ENCODE results near the gene THEMIS. TPM values are rescaled to one million over a fixed set of nuclear protein-coding genes. Genes with fewer than 3 reads are reported as not detected.

THEMIS gene
- total and polyA plus RNA-seq, 10 of the 15 experiments (the other 5 are each of a cell fraction or from before 2014, with no cell fraction given), result 0.06 to 1.5 (median 0.08) TPM; not detected in 6

DNA sequence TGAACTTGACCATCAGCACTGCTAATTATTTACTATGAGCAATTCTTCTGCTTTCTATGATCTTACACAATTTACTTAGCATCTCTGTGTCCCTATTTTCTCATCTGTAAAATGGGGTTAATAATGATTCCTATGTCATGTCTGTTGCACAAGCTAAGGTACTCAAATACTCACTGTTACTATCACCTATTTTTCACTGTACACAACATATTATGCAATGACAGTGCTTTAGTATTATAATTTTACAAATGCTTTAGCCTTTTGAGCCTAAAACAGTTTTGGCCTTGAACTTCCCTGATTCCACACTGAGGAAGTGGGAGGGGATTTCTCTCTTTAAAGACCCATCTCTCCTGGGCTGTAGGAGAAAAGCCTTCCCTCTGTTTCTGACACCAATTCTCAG lies 36.9 kb upstream of the THEMIS start:
- no peaks in the 10 kb centered on the region for H3K79me2 ChIP-seq (ENCODE audit: control insufficient read depth, insufficient read depth, low read length)
- no peak for TF ChIP-seq RAD51 (IDR thresholded peaks at IDR 0.05)
- H2AFZ ChIP-seq (ENCODE audit: control insufficient read depth, low read depth, low read length), result no peak overlapping the region
- POLR2A ChIA-PET, result no interaction called here
- no peak overlapping the region for H3K4me3 ChIP-seq
- DNase-seq (ENCODE audit: low read depth, low spot score) (no peak), FAIRE-seq (no peak), ATAC-seq (no peak)
- in situ Hi-C loops (cut with MboI), result no loop called here
- RAD21 ChIA-PET (ENCODE audit: unreplicated experiment), result no interaction called here
- no peaks in the 10 kb centered on the region for H3K27me3 ChIP-seq (replicated peaks in 1 of 2; ENCODE audit: control insufficient read depth in 2 of 2, insufficient read depth in 2 of 2, low read length in 1 of 2)
- SMC1A ChIA-PET (ENCODE audit: uncharacterized antibody, unreplicated experiment), result interaction anchor here (1.4 kb wide), 1 partner anchor 82 kb away, joined by 3 read pairs; no protein-coding TSS in a partner anchor
- H3K9me3 ChIP-seq (replicated peaks; ENCODE audit: control insufficient read depth, insufficient read depth, low read length), result no peaks in the 10 kb centered on the region; the same call in 2 of the 3 replicates
- intact Hi-C loops (cut with micrococcal nuclease; ENCODE audit: unreplicated experiment), result no loop called here
- no TSS peak for BruUV-seq (replicated peaks)
- CTCF ChIA-PET, result no interaction called here
- H3K4me1 ChIP-seq (ENCODE audit: control insufficient read depth, insufficient read depth, low read length), result no peaks in the 10 kb centered on the region
- no peak overlapping the region for H3K9ac ChIP-seq (ENCODE audit: control insufficient read depth, insufficient read depth, low read length)
- no peaks in the 10 kb centered on the region for H4K20me1 ChIP-seq (ENCODE audit: control insufficient read depth, insufficient read depth)
- H3K4me2 ChIP-seq (ENCODE audit: control insufficient read depth, insufficient read depth), result no peak overlapping the region
- no peak overlapping the region for H3K27ac ChIP-seq (ENCODE audit: control insufficient read depth, insufficient read depth)
- no peaks in the 10 kb centered on the region for H3K36me3 ChIP-seq (ENCODE audit: control insufficient read depth in 2 of 2, insufficient read depth in 2 of 2, low read length in 1 of 2)

DNA sequence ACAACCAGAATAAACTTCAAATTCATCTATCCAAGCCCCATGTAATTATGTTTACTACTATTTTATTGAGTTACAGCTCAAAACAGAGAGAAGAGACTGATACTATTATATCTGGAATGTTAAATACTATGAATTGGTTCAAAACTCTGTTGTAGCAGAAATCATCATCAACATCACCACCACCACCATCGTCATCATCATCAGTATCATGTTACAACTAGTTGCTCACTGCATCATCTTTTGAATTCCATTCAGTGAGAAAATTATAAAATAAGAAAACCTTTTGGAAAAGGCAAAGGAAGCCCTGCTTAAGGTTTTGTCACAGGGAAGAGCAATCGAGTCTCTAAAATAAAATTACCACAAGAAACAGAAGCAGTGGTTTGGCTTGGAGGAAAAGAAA lies 36.2 kb upstream of the THEMIS start:
- H3K9me3 ChIP-seq (replicated peaks; ENCODE audit: control insufficient read depth, insufficient read depth, low read length), result no peaks in the 10 kb centered on the region; the same call in 2 of the 3 replicates
- ATAC-seq (no peak), DNase-seq (ENCODE audit: low read depth, low spot score) (no peak), FAIRE-seq (no peak)
- H3K4me2 ChIP-seq (ENCODE audit: control insufficient read depth, insufficient read depth), result no peak overlapping the region
- BruUV-seq (replicated peaks), result no TSS peak
- no peak overlapping the region for H3K27ac ChIP-seq (ENCODE audit: control insufficient read depth, insufficient read depth)
- TF ChIP-seq CBX5 (IDR thresholded peaks at IDR 0.05; ENCODE audit: low read depth) (no peak), HCFC1 (IDR thresholded peaks at IDR 0.05; ENCODE audit: low read length) (no peak), SREBF2 (IDR thresholded peaks at IDR 0.05; ENCODE audit: low read length) (no peak), ZNF217 (IDR thresholded peaks at IDR 0.05) (no peak), CREM (IDR thresholded peaks at IDR 0.05; ENCODE audit: low read depth) (no peak)
- no peak overlapping the region for H3K4me3 ChIP-seq
- 0% methylated on average over 2 of the region's 2 CpGs for WGBS (ENCODE audit: insufficient coverage, insufficient replicate concordance, low lambda C conversion rate, missing lambda C conversion rate)
- no peaks in the 10 kb centered on the region for H3K36me3 ChIP-seq (ENCODE audit: control insufficient read depth in 2 of 2, insufficient read depth in 2 of 2, low read length in 1 of 2)
- no peaks in the 10 kb centered on the region for H3K27me3 ChIP-seq (replicated peaks in 1 of 2; ENCODE audit: control insufficient read depth in 2 of 2, insufficient read depth in 2 of 2, low read length in 1 of 2)
- CTCF ChIA-PET, result no interaction called here
- SMC1A ChIA-PET (ENCODE audit: uncharacterized antibody, unreplicated experiment), result interaction anchor here (1.1 to 1.6 kb wide), 2 partner anchors 28 to 93 kb away, joined by 3 read pairs; no protein-coding TSS in a partner anchor
- H3K9ac ChIP-seq (ENCODE audit: control insufficient read depth, insufficient read depth, low read length), result no peak overlapping the region
- no peak overlapping the region for H2AFZ ChIP-seq (ENCODE audit: control insufficient read depth, low read depth, low read length)
- no peaks in the 10 kb centered on the region for H4K20me1 ChIP-seq (ENCODE audit: control insufficient read depth, insufficient read depth)
- POLR2A ChIA-PET, result no interaction called here
- no peaks in the 10 kb centered on the region for H3K4me1 ChIP-seq (ENCODE audit: control insufficient read depth, insufficient read depth, low read length)
- in situ Hi-C loops (cut with MboI) (no loop called here), intact Hi-C loops (cut with micrococcal nuclease; ENCODE audit: unreplicated experiment) (no loop called here)
- RAD21 ChIA-PET (ENCODE audit: unreplicated experiment), result no interaction called here
- no peaks in the 10 kb centered on the region for H3K79me2 ChIP-seq (ENCODE audit: control insufficient read depth, insufficient read depth, low read length)

All from GM12878 (cell line).